GM12892 (cell line): ENCODE data around the gene SMU1.

Source experiments
- DNase-seq: peaks from one replicate; pipeline ENCODE4 v3.0.0; 2011; ENCODE audit not compliant: insufficient read length
- FAIRE-seq: peaks from 2 replicates; lab custom pipeline; 2011; peaks lifted over from hg19 to GRCh38; lab: Jason Lieb, UNC
- POLR2A ChIP-seq: IDR thresholded peaks from 2 replicates; pipeline ENCODE4 v1.6.1; 2011; ENCODE audit warnings: low read depth, low read length, control low read depth
- POLR2AphosphoS5 ChIP-seq: IDR thresholded peaks from 2 replicates; pipeline ENCODE4 v1.6.1; 2011; ENCODE audit warnings: low read depth, low read length, control low read depth
- TAF1 ChIP-seq: IDR thresholded peaks from 2 replicates; pipeline ENCODE4 v1.6.1; 2011; ENCODE audit warnings: low read depth, mild to moderate bottlenecking, control low read depth, low read length, borderline replicate concordance

SMU1 gene

DNA sequence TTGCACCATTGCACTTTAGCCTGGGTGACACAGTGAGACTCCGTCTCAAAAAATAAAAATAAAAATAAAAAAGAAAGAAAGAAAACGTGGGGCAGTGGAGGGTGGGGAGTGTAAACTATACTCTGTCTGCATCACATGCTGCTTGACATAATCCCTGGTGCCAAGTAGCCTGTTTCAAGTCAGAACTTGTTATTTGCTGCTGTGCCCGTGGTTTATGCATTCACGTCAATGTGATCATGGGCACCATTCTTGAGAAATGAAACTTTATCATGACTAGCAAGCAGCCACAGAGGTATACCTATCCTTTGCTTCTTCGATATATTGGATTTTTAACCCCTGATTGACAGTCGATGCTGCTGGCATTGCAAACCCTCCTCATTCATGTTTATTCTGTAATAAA, 4.1 kb upstream of the SMU1 start:
- FAIRE-seq = no peak
- TF ChIP-seq POLR2A (no peak), TAF1 (no peak), POLR2AphosphoS5 (no peak)
- no peak for DNase-seq

DNA sequence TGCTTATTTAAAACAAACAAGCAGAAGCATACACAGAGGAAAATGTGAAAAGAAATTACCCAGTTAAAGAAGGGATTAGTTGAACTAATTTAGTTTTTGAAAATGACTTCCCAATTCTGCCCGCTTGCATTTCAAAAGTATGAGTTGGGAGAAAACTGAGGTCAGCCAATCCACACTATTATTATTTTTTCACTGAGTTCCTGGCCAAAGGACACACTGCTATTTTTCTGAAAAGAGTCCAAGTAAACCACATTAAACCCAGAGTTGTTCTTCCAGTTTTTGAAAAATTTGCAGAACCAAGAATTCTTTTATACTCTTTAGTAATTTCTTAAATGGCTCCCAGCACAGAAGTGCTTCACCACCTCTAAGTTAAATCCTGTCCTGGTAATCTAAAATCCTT, 7.5 kb downstream of the SMU1 start:
- DNase-seq = no peak
- FAIRE-seq = no peak
- TF ChIP-seq TAF1 = no peak

DNA sequence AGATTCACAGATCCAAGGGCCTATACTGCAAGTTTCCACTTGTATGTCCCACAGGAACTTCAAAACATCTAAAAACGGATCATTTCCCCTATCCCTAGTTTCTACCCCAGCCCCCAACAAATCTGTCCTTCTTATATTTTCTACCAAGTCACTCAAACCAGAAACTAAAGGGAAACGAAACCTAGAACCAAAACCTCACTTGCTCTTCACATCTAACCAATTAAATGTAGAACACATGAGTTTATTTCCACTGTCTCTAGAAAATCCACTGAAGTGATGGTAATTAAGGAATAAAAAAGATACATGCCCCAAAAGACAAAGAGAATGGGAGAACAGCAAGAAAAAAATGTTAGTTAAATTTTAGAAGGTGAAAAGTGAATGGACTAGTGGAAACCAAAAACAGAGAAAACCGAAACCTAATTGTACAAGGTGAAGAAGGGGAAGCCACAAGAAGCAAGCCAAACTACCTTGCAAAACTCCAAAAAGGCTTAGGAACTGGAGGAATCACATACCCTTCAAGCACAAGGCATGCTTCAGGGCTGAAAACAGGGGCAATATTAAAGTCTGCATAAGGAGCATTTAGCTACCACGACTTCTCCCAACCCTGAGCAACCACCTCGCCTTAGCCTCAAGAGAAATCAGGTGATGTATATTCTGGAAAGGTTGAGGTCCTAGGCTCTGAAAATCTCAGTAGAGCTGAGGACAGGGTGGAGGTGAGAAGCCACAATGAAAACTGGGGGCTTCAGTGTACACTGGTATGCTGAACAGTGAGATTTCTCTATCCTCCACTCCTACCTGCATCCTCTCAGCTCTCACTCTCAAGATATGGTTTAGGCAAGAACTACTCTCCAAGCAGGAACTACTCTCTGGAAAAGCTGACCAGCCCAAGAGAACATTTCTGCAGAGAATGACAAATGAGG, 11.1 kb downstream of the SMU1 start:
- no peak for DNase-seq
- TF ChIP-seq POLR2A (no peak), TAF1 (no peak), POLR2AphosphoS5 (no peak)
- FAIRE-seq = peak; percentile 70

DNA sequence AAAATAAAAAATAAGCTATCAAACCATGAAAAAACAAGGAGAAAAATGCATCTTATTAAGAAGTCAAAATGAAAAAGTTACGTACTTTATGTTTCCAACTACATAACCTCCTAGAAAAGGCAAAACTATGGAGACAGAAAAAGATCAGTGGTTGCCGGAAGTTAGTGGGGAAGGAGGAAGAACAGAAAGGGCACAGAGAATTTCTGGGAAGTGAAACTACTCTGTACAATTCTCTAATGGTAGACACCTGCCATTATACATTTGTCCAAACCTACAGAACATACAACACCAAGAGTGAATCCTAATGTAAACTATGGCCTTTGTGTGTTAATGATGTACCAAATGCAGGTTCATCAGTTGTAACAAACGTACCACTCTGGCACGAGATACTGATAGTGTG, 25.3 kb downstream of the SMU1 start:
- FAIRE-seq (peak; percentile 24), DNase-seq (no peak)

DNA sequence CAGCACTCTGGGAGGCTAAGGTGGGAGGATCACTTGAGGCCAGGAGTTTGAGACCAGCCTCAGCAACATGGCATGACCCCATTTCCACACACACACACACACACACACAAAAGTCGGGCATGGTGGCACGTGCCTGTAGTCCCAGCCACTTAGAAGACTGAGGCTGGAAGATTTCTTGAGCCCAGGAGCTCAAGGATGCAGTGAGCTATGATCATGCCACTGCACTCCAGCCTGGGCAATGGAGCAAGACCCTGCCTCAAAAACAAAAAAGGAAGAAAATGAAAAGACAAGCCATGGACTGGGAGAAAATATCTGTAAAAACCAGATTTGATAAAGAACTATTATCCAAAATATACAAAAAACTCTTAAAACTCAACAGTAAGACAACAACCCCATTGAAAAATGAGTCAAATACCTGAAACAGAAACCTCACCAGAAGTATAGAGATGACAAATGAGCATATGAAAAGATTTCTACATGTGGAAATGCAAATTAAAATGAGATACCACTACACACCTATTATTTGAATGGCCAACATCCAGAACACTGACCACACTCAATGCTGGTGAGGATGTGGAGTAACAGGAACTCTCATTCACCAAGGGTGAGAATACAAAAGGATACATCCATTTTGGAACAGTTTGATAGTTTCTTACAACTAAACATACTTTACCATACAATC, 26.7 kb downstream of the SMU1 start:
- FAIRE-seq (no peak), DNase-seq (peak; percentile 1)
- TF ChIP-seq TAF1 = no peak
- no peak for TF ChIP-seq POLR2A
- TF ChIP-seq POLR2AphosphoS5 = no peak

More for the DNA sequence above, 25.3 kb downstream of the SMU1 start:
- no peak for TF ChIP-seq POLR2AphosphoS5
- no peak for TF ChIP-seq TAF1
- no peak for TF ChIP-seq POLR2A

DNA sequence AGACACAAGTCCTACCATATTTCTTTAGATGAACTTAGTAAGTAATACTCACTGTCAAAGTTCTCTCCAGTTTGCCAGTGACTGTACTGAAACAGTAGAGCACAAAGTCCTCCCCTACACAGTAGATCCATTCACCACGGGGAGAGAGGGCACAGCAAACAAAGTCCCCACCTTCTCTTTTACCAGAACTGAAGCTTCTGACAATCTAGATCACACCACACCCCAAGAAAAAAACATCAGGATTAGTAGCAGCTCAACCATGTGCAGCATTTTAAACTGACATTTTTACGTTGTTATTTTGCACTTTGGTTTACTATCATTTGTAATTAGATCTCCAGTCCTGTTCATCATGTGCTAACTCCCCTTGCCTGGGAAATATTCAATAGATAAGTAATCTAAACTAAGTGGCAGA, 28.4 kb downstream of the SMU1 start:
- TF ChIP-seq POLR2AphosphoS5 (no peak), POLR2A (no peak), TAF1 (no peak)
- no peak for DNase-seq
- FAIRE-seq = no peak

DNA sequence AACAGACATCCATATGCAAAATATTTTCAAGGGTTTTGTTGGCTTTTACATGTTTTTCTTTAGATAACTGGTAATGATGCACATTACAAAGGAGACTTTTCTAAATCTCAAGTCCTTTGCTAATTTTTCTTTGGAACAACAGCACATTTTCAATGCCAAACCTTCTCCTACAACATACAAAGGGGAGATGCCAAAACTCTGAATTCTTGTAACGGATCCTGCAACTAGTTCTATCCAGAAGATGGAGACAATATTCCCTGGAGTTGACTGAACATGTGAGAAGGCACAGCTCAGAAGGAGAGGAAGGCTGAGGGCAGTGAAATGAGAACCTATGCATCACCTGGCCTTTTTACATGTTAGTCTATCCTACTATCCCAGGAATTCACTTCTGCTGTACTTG, 30.4 kb downstream of the SMU1 start:
- FAIRE-seq (no peak), DNase-seq (no peak)
- no peak for TF ChIP-seq POLR2A
- TF ChIP-seq POLR2AphosphoS5 = no peak
- TF ChIP-seq TAF1 = no peak

DNA sequence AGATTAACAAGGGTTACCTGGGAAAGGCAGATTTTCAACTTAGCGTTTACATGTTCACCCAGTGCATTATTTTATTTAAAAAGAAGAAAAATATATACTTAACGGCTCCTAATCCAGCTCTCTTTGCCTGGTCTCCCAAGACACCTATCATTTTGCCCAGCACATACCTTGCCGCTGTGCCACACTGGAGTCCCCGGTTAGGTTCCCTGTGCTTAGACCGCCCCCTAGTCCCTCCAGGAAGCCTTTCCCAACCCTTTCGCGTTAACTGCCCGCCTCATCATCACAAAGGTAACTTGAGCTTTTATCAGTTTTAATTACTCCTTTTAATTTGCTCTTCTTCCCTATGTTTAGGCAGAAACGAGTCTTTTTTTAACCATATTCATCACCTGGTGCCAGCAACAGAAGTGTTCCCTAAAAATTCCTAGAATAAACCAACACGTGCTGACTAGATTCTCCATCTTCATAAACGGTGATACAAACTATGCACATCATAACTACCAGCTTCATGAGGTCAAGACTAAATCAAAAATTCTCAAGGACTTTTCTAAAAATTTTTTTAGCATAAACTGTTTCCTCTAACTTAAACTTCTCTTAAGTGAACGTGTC, 31.7 kb downstream of the SMU1 start:
- FAIRE-seq = no peak
- no peak for DNase-seq
- TF ChIP-seq POLR2A (no peak), POLR2AphosphoS5 (no peak), TAF1 (no peak)

DNA sequence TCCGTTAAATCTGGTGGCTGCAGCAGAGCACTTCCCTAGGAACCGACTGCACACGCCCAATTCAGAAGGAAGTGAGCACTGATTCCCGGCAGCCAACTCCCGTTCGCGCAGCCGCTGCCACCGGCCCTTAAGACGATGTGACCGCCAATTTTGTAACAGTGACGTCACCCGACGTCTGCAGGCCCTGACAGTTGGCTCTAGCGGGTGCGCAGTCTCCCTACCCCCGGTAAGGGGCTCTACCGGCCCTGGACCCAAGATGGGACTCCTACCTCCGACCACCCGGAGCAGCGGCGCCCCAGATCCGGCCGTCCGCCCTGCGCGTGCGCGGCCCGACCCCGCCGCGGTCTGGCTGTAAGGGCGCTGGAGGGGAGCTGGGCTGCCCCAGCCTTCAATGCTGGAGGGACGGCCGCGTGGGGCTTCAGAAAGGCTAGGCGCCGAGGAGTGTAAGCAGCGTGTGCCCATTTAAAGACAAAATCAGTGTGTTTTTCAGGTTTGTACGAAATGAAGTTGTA, 32.3 kb downstream of the SMU1 start:
- DNase-seq = peak; percentile 63
- TF ChIP-seq POLR2A (peak; percentile 86), POLR2AphosphoS5 (peak; percentile 80), TAF1 (no peak)
- FAIRE-seq = peak; percentile 88

DNA sequence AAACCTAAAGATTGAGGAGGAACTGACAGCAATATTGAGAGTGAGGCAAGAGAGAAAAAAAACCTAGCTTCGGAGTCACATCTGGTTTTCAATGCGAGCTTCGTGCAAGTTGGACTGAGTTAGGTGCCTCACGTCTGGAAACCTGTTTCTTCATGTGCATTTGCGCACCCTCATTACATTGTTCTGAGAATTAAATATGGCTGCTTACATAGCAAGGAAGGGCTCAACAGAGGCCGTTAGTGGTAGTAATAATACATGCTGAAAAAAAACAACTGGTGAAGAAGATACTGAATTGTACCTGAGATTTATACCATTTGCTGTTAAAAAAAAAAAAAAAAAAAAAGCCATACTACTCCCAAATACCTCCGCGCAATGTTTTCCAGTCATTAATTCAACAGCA, 32.8 kb downstream of the SMU1 start:
- FAIRE-seq = no peak

DNA sequence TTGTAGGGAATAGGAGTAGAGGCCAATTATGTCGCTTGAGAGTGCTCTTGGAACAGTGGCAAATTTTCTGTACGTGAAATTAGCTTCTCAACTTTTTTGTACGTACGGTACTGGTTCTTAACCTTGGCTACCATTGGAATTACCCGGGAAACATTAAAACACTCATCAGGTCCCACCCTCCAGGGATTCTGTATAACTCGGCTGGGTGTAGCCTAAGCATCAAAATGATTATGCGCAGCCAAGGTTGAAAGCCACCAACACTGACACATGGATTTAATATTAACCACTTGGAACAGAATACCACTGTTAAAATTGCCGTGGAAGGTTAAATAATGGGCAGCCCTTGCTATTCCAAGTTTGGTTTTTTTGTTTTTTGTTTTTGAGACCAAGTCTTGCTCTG, 34.0 kb downstream of the SMU1 start:
- FAIRE-seq (no peak), DNase-seq (no peak)
- TF ChIP-seq TAF1 (no peak), POLR2A (no peak), POLR2AphosphoS5 (no peak)

More for the DNA sequence above, 32.8 kb downstream of the SMU1 start:
- TF ChIP-seq TAF1 = no peak
- TF ChIP-seq POLR2A = no peak
- no peak for TF ChIP-seq POLR2AphosphoS5
- no peak for DNase-seq

DNA sequence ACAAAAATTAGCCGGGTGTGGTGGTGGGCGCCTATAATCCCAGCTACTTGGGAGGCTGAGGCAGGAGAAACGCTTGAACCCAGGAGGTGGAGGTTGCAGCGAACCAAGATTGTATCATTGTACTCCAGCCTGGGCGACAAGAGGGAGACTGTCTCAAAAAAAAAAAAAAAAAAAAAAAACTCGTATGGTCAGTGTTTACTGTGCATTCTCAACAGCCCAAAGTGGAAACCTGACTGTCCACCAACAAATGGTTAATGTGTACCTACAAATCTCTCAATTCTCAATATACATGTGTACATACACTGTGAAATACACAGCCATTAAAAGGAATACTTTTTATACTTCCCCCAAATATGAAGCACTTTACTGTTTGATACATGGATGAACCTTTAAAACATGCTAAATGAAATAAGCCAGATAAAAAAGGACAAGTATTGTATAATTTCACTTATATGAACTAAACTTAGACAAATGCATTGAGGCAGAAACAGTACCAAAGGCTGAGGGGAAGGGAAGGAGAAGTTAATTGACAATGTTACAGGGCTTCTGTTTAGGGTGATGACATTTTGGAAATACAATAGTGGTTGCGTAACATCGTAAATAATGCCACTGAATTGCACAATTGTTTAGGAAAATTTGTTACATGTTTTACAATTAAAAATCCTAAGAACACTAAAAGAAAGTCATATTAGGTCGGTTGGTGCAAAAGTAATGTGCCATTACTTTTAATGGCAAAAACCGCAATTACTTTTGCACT, 34.9 kb downstream of the SMU1 start:
- TF ChIP-seq TAF1 (no peak), POLR2AphosphoS5 (no peak), POLR2A (peak; percentile 14; the same call in 1 of the 2 replicates)
- DNase-seq = no peak
- FAIRE-seq = no peak
